Measurements from ENCODE around the gene ATXN2. TPM values are rescaled to one million over a fixed set of nuclear protein-coding genes. Genes with fewer than 3 reads are reported as not detected.

The ATXN2 gene
- total and polyA plus RNA-seq, 3 donors from 2014 or later, result 61.4 to 165 (median 145) TPM

DNA sequence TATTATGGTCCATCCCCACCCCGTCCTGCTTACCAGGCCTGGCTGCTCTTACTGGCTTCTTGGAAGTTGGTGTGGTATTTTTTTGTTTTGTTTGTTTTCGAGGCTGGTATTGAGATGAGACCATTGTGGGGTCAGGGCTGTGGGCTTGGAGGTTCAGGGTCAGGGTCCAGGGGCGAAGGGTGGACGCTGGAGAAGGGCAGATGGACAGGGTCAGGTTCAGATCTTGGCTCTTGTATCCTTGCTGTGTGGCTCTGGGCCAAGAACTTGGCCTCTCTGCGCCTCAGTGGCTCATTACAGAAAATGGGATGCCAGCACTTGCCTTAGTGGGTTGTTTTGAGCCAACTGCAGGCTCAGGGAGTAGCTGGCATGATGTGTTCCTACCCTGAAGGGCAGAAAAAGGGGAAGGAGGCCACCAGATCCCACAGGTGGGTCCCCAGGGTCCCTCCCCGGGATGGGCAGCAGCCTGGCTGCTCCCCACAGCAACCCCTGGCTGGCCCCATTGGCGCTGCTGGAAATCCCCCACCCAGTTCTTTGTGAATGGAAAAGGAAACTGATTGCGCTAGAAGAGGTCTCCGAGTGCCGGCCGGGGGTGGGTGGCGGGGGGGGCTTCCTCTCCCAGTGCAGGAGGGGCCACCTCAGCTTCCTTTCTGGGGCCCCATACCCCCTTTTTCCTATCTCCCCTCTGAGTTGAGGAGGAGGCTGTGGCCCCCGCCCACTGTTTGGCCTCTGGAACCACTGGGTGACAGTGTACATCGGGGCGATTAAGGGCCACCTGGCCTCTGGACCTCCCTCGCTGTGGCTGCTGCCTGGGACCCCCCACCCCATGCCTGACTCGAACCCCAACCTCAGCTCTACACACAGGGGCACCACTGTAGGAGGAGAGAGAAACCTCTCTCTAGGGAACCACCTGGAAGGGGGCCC, 168.4 kb downstream of the ATXN2 start:
- intact Hi-C loops (cut with DNase I; ENCODE audit: low total_unique reads), result no loop called here
- WGBS, 2 donors, result 71 to 76% methylated on average over 9 to 17 of the region's 17 CpGs
- no peaks in the 10 kb centered on the region for H3K27me3 ChIP-seq
- H3K4me1 ChIP-seq, result peaks cover 15% of the 10 kb centered on the region
- no peak for DNase-seq
- no peak overlapping the region for H3K4me3 ChIP-seq
- no peaks in the 10 kb centered on the region for H3K36me3 ChIP-seq (ENCODE audit: low read depth, missing control alignments)
- H3K9me3 ChIP-seq, result no peaks in the 10 kb centered on the region
- H3K27ac ChIP-seq, result peak overlapping the region; percentile 12 to 29
- no peak for TF ChIP-seq CTCF (IDR thresholded peaks at IDR 0.05)
- no peak for TF ChIP-seq POLR2A (IDR thresholded peaks at IDR 0.05)

GRCh38 chr12:111429828-111430432, 169.2 kb downstream of the ATXN2 start:
- Histone ChIP-seq H3K27ac (peak overlapping the region; percentile 12 to 29), H3K4me3 (no peak overlapping the region), H3K36me3 (ENCODE audit: low read depth, missing control alignments) (no peaks in the 10 kb centered on the region), H3K4me1 (peaks cover 13% of the 10 kb centered on the region), H3K27me3 (no peaks in the 10 kb centered on the region), H3K9me3 (no peaks in the 10 kb centered on the region)
- 84 to 93% methylated on average over 5 to 21 of the region's 21 CpGs for WGBS, 2 donors
- TF ChIP-seq CTCF (IDR thresholded peaks at IDR 0.05), result no peak
- no peak for TF ChIP-seq POLR2A (IDR thresholded peaks at IDR 0.05)
- DNase-seq, result no peak
- intact Hi-C loops (cut with DNase I; ENCODE audit: low total_unique reads), result no loop called here

DNA sequence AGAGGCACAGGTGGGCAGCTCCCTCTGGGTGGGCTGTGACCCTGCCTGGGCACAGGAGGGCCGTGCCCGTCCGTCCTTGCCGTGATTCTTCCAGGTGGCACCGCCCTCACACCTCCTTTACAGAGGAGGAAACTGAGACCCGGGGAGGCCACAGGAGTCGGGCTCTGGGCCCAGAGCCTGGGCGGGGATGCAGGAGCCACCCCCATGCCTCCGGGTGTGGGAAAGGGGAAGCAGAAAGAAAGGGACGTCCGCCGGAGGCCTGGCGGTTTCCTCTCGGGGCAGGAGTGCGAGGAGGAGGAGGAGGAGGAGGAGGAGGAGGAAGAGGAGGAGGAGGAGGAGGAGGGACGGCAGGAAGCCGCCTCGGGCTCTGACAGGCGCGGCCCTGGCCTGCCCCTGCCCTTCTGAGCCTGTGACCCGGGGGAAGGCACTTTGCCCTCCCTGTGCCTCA, 170.4 kb downstream of the ATXN2 start:
- peaks cover 9% of the 10 kb centered on the region for H3K4me1 ChIP-seq
- WGBS, 2 donors, result 70 to 71% methylated on average over 13 to 21 of the region's 21 CpGs
- no peak for DNase-seq

DNA sequence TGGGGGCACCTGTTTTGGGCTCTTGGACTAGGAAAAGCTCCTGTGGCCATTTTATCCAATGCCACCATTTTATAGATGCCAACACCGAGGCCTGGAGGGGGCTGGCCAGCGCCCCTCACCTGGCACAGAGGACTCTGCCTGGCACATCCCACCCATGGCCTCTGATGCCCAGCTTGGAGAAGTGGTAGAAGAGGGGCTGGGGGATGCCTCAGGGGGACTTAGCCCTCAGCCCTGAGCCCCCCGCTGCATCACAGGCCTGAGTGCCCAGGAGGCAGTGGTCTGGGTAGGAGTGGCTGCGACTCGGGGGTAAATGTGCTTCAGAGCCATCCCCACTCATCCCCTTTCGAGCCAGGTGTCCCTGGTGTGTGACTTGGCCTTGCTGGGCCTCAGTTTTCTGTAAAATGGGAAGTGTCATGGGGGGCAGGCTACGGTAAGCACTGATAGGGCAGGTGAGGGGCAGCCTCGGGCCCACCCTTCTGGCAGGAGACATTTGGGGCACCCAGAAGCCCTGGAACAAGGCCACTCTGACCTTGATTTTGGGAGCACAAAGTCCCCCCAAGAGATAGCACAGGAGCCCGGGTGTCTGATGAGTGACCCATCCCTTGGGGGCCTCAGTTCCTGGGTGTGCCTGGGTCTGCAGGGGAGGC, 170.9 kb downstream of the ATXN2 start:
- no peaks in the 10 kb centered on the region for H3K27me3 ChIP-seq
- peaks cover 9% of the 10 kb centered on the region for H3K4me1 ChIP-seq
- no peaks in the 10 kb centered on the region for H3K9me3 ChIP-seq
- no peak for DNase-seq
- intact Hi-C loops (cut with DNase I; ENCODE audit: low total_unique reads), result no loop called here
- no peak overlapping the region for H3K4me3 ChIP-seq
- 67 to 79% methylated on average over 3 to 9 of the region's 9 CpGs for WGBS, 2 donors
- TF ChIP-seq CTCF (IDR thresholded peaks at IDR 0.05), result no peak
- TF ChIP-seq POLR2A (IDR thresholded peaks at IDR 0.05), result no peak
- H3K27ac ChIP-seq, result no peak overlapping the region
- H3K36me3 ChIP-seq (ENCODE audit: low read depth, missing control alignments), result no peaks in the 10 kb centered on the region

More for the DNA sequence above, 170.4 kb downstream of the ATXN2 start:
- Histone ChIP-seq H3K4me3 (no peak overlapping the region), H3K27ac (peak overlapping the region in 1 of 2 donors; percentile 4), H3K27me3 (no peaks in the 10 kb centered on the region), H3K9me3 (no peaks in the 10 kb centered on the region), H3K36me3 (ENCODE audit: low read depth, missing control alignments) (no peaks in the 10 kb centered on the region)
- no peak for TF ChIP-seq CTCF (IDR thresholded peaks at IDR 0.05)
- TF ChIP-seq POLR2A (IDR thresholded peaks at IDR 0.05), result no peak
- intact Hi-C loops (cut with DNase I; ENCODE audit: low total_unique reads), result no loop called here
